HEK293 (cell line): ENCODE measurements around the gene LTB4R.

Source experiments
- CTCF ChIA-PET: fragments of 350-600 bp; formaldehyde crosslinking; extraction: SDS; loops from one replicate; lab custom pipeline; 2021; ENCODE audit warnings: antibody characterized with exemption; lab: Yijun Ruan, JAX
- POLR2A ChIA-PET: fragments of 300-600 bp; formaldehyde crosslinking; extraction: SDS; loops from one replicate; lab custom pipeline; 2020; ENCODE audit warnings: antibody characterized with exemption, inconsistent platforms; lab: Yijun Ruan, JAX
- H3K27ac ChIP-seq: fragments of 200-500 bp; sonication (Bioruptor generic); 2 replicates; pipeline ENCODE4 v1.5.1; 2014; ENCODE audit warnings: low read depth, low read length, control low read depth, inconsistent platforms; ENCODE audit errors: extremely low read depth
- H3K36me3 ChIP-seq, 2 experiments: fragments of 200-500 bp in 1 of 2; sonication (Bioruptor generic) in 1 of 2; 1 replicate in 1 of 2; 2 replicates in 1 of 2; pipeline ENCODE4 v1.5.1; 2014 to 2017; ENCODE audit warnings: inconsistent platforms in 2 of 2, low read length in 2 of 2; ENCODE audit not compliant: control insufficient read depth in 2 of 2, insufficient read depth in 1 of 2
- H3K4me1 ChIP-seq: fragments of 200-500 bp; sonication (Bioruptor generic); 2 replicates; pipeline ENCODE4 v1.5.1; 2014; ENCODE audit warnings: mild to moderate bottlenecking, low read length, inconsistent platforms; ENCODE audit not compliant: control insufficient read depth, insufficient read depth
- H3K4me3 ChIP-seq: 2 replicates; pipeline ENCODE4 v1.5.1; 2011; ENCODE audit warnings: low read depth, mild to moderate bottlenecking, control low read depth, low read length, moderate library complexity
- H3K9me3 ChIP-seq: fragments of 200-500 bp; sonication (Bioruptor generic); 2 replicates; pipeline ENCODE4 v1.5.1; 2014; ENCODE audit warnings: low read depth, low read length, inconsistent platforms; ENCODE audit not compliant: control insufficient read depth, insufficient read depth
- FEZF1 ChIP-seq: fragments of 450-650 bp; formaldehyde crosslinking; IDR thresholded peaks from 2 replicates; pipeline ENCODE4 v1.5.1; 2016; ENCODE audit warnings: missing biosample characterization, missing genetic modification characterization
- KLF8 ChIP-seq: fragments of 450-650 bp; formaldehyde crosslinking; IDR thresholded peaks from 2 replicates; pipeline ENCODE4 v1.5.1; 2016; ENCODE audit warnings: missing biosample characterization, missing genetic modification characterization
- MEIS1 ChIP-seq: sonication (generic); formaldehyde crosslinking; IDR thresholded peaks from 2 replicates; pipeline ENCODE4 v1.8.1; 2022; ENCODE audit warnings: missing genetic modification reagents, mild to moderate bottlenecking, borderline replicate concordance
- OVOL3 ChIP-seq: fragments of 450-650 bp; formaldehyde crosslinking; IDR thresholded peaks from 2 replicates; pipeline ENCODE4 v1.5.1; 2016; ENCODE audit warnings: missing biosample characterization, missing genetic modification characterization
- SP2 ChIP-seq: fragments of 450-650 bp; formaldehyde crosslinking; IDR thresholded peaks from 2 replicates; pipeline ENCODE4 v1.5.1; 2016; ENCODE audit warnings: missing biosample characterization, missing genetic modification characterization
- ZBTB48 ChIP-seq: fragments of 450-650 bp; formaldehyde crosslinking; IDR thresholded peaks from 2 replicates; pipeline ENCODE4 v1.5.1; 2016; ENCODE audit warnings: missing biosample characterization, missing genetic modification characterization
- ZFP37 ChIP-seq: fragments of 450-650 bp; formaldehyde crosslinking; IDR thresholded peaks from 2 replicates; pipeline ENCODE4 v1.5.1; 2016; ENCODE audit warnings: missing biosample characterization, missing genetic modification characterization
- ZNF138 ChIP-seq: fragments of 450-650 bp; formaldehyde crosslinking; IDR thresholded peaks from 2 replicates; pipeline ENCODE4 v1.5.1; 2016; ENCODE audit warnings: missing biosample characterization, missing genetic modification characterization, borderline replicate concordance
- ZNF174 ChIP-seq: fragments of 450-650 bp; formaldehyde crosslinking; IDR thresholded peaks from 2 replicates; pipeline ENCODE4 v1.5.0; 2017; ENCODE audit warnings: missing biosample characterization, mild to moderate bottlenecking, missing genetic modification characterization
- ZNF19 ChIP-seq: fragments of 450-650 bp; formaldehyde crosslinking; IDR thresholded peaks from 2 replicates; pipeline ENCODE4; 2016; ENCODE audit warnings: missing biosample characterization, missing genetic modification characterization, low read depth
- ZNF23 ChIP-seq: fragments of 450-650 bp; formaldehyde crosslinking; IDR thresholded peaks from 2 replicates; pipeline ENCODE4 v1.5.1; 2016; ENCODE audit warnings: missing biosample characterization, missing genetic modification characterization, borderline replicate concordance
- ZNF239 ChIP-seq: fragments of 450-650 bp; formaldehyde crosslinking; IDR thresholded peaks from 2 replicates; pipeline ENCODE4 v1.5.1; 2016; ENCODE audit warnings: missing biosample characterization, missing genetic modification characterization
- ZNF248 ChIP-seq: fragments of 450-650 bp; formaldehyde crosslinking; IDR thresholded peaks from 2 replicates; pipeline ENCODE4 v1.5.1; 2017; ENCODE audit warnings: missing biosample characterization, missing genetic modification characterization
- ZNF341 ChIP-seq: fragments of 450-650 bp; formaldehyde crosslinking; IDR thresholded peaks from 2 replicates; pipeline ENCODE4; 2016; ENCODE audit warnings: low read depth, missing biosample characterization, missing genetic modification characterization
- ZNF549 ChIP-seq: fragments of 450-650 bp; IDR thresholded peaks from 2 replicates; pipeline ENCODE4 v1.5.1; 2018; ENCODE audit warnings: missing biosample characterization, missing genetic modification characterization, mild to moderate bottlenecking, inconsistent platforms, moderate library complexity
- ZNF600 ChIP-seq: fragments of 450-650 bp; formaldehyde crosslinking; IDR thresholded peaks from 2 replicates; pipeline ENCODE4 v1.5.1; 2016; ENCODE audit warnings: missing biosample characterization, missing genetic modification characterization
- ZNF658 ChIP-seq: fragments of 450-650 bp; formaldehyde crosslinking; IDR thresholded peaks from 2 replicates; pipeline ENCODE4; 2016; ENCODE audit warnings: missing biosample characterization, missing genetic modification characterization
- ZNF791 ChIP-seq: fragments of 450-650 bp; formaldehyde crosslinking; IDR thresholded peaks from 2 replicates; pipeline ENCODE4 v1.5.1; 2016; ENCODE audit warnings: missing biosample characterization, missing genetic modification characterization
- TF ChIP-seq, protein P1 (sequence below): fragments of 450-650 bp; formaldehyde crosslinking; IDR thresholded peaks from 2 replicates; pipeline ENCODE4 v1.5.1; 2017; ENCODE audit warnings: missing biosample characterization, missing genetic modification characterization
- TF ChIP-seq, protein P2 (sequence below): fragments of 450-650 bp; formaldehyde crosslinking; IDR thresholded peaks from 2 replicates; pipeline ENCODE4 v1.5.1; 2016; ENCODE audit warnings: missing biosample characterization, missing genetic modification characterization, low read depth
- TF ChIP-seq, protein P3 (sequence below): fragments of 450-650 bp; formaldehyde crosslinking; IDR thresholded peaks from 2 replicates; pipeline ENCODE4 v1.5.1; 2016; ENCODE audit warnings: missing biosample characterization, missing genetic modification characterization
- TF ChIP-seq, protein P4 (sequence below): fragments of 450-650 bp; formaldehyde crosslinking; IDR thresholded peaks from 2 replicates; pipeline ENCODE4 v1.5.1; 2016; ENCODE audit warnings: missing biosample characterization, missing genetic modification characterization
- TF ChIP-seq, protein P5 (sequence below): fragments of 450-650 bp; formaldehyde crosslinking; IDR thresholded peaks from 2 replicates; pipeline ENCODE4 v1.5.1; 2016; ENCODE audit warnings: missing biosample characterization, missing genetic modification characterization

Gene LTB4R

DNA sequence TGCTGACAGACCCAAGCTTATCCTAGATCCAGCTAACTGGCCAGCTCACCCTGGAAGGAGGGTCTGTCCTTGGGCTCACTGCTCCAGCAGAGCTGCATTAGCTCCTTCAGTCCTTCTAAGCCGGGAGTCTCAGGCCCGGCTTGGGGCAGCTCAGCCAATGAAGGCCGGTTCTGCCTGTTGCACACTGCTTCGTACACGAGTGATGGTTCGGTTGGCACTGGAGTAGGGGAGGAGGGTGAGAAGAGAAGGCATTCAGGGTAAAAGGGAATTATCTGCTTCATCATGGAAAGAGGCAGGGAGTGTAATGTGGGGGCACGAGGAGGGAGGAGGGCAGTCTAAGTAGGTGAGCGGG lies 26.5 kb downstream of the LTB4R start:
- no peaks in the 10 kb centered on the region for H3K36me3 ChIP-seq
- POLR2A ChIA-PET, result no interaction called here
- H3K4me3 ChIP-seq, result no peak overlapping the region
- TF ChIP-seq ZNF791 (tag by site-specific recombination) (no peak), FEZF1 (tag by site-specific recombination) (no peak), ZFP37 (tag by site-specific recombination) (no peak), MEIS1 (CRISPR knock-in tag) (no peak), ZNF248 (no peak)
- TF ChIP-seq, protein P1, sequence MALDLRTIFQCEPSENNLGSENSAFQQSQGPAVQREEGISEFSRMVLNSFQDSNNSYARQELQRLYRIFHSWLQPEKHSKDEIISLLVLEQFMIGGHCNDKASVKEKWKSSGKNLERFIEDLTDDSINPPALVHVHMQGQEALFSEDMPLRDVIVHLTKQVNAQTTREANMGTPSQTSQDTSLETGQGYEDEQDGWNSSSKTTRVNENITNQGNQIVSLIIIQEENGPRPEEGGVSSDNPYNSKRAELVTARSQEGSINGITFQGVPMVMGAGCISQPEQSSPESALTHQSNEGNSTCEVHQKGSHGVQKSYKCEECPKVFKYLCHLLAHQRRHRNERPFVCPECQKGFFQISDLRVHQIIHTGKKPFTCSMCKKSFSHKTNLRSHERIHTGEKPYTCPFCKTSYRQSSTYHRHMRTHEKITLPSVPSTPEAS (tag by site-specific recombination), result no peak
- H3K9me3 ChIP-seq, result no peaks in the 10 kb centered on the region
- no peak overlapping the region for H3K27ac ChIP-seq
- CTCF ChIA-PET, result interaction anchor here (0.7 to 16.9 kb wide), 7 partner anchors 10 to 344 kb away, joined by 3 to 468 read pairs (median 3); partner anchors contain the start of genes CBLN3 and KHNYN
- H3K4me1 ChIP-seq, result peaks cover 4% of the 10 kb centered on the region; the same call in 1 of the 2 replicates

DNA sequence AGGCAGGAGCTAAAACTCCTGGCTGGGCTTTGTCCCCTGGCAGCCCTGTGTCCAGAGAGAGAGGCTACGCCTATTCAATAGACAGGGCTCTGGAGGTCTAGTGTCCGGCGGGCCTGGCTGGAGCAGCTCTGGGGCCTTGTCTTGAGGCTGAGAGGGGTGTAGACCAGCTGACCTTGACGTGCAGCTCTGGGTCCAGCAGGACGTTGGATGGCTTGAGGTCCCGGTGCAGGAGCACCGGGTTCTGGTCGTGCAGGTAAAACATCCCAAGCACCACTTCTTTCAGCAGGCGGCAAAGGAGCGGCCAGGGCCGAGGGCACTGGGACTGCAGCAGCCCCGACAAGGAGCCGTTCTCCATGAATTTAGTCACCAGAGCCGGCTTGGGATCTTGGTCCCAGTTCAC lies 27.5 kb downstream of the LTB4R start:
- Histone ChIP-seq H3K27ac (no peak overlapping the region), H3K4me1 (peaks cover 4% of the 10 kb centered on the region; the same call in 1 of the 2 replicates), H3K9me3 (no peaks in the 10 kb centered on the region), H3K4me3 (no peak overlapping the region), H3K36me3 (no peaks in the 10 kb centered on the region)
- CTCF ChIA-PET, result interaction anchor here (0.6 to 16.9 kb wide), 4 partner anchors 9 to 93 kb away, joined by 3 to 468 read pairs (median 4); partner anchors contain the start of genes CBLN3 and KHNYN
- no peak for TF ChIP-seq ZNF138
- no peak for TF ChIP-seq ZNF549
- no peak for TF ChIP-seq ZNF239 (tag by site-specific recombination)
- TF ChIP-seq OVOL3, result no peak
- no peak for TF ChIP-seq ZNF23 (tag by site-specific recombination)
- no peak for TF ChIP-seq ZNF600 (tag by site-specific recombination)
- TF ChIP-seq, protein P2, sequence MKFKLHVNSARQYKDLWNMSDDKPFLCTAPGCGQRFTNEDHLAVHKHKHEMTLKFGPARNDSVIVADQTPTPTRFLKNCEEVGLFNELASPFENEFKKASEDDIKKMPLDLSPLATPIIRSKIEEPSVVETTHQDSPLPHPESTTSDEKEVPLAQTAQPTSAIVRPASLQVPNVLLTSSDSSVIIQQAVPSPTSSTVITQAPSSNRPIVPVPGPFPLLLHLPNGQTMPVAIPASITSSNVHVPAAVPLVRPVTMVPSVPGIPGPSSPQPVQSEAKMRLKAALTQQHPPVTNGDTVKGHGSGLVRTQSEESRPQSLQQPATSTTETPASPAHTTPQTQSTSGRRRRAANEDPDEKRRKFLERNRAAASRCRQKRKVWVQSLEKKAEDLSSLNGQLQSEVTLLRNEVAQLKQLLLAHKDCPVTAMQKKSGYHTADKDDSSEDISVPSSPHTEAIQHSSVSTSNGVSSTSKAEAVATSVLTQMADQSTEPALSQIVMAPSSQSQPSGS (tag by site-specific recombination), result no peak
- TF ChIP-seq, protein P3, sequence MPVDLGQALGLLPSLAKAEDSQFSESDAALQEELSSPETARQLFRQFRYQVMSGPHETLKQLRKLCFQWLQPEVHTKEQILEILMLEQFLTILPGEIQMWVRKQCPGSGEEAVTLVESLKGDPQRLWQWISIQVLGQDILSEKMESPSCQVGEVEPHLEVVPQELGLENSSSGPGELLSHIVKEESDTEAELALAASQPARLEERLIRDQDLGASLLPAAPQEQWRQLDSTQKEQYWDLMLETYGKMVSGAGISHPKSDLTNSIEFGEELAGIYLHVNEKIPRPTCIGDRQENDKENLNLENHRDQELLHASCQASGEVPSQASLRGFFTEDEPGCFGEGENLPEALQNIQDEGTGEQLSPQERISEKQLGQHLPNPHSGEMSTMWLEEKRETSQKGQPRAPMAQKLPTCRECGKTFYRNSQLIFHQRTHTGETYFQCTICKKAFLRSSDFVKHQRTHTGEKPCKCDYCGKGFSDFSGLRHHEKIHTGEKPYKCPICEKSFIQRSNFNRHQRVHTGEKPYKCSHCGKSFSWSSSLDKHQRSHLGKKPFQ (tag by site-specific recombination), result no peak
- TF ChIP-seq ZNF341 (tag by site-specific recombination), result no peak
- no peak for TF ChIP-seq KLF8 (tag by site-specific recombination)
- POLR2A ChIA-PET, result no interaction called here

DNA sequence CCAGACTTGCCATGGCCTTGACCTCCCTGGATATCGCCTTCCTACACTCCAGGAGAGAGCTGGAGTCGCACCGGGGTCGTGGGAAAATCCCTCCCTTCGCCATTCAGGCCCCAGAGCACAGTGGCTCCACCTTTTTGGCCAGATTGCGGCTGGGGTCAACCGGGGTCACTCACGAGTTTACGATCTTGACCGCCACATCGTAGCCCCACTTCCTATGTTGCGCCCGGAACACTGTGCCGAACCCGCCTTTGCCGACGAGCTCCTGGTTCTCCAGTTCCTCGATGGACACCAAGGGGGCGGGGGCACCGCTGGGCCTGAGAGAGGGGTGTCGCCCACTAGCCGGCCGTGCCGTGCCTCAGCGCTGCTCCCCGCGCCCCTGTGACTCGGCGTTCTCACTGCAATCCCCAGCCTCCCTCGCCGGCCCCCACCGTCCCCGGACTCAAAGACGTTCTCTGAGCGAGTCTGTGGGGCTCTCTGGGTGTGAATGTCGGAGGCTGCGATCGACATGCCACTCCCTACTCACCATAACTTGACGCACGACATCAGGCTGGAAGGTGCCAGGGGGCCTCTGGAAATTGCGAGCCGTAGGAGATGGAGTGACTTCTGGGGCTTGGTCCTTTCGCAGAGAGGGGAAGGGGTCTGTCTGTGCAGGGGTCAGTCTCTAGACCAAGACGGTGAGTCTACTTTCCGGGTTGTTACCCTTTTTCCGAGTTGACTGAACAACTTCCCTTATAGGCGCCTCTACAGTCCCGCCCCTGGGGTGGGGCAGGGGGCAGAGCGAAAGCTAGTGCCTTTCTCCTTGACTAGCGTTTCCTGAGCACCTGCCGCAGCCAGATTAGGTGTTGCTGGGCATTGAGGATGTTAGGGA lies 28.2 kb downstream of the LTB4R start, which contains the start of gene RIPK3:
RIPK3 (minus strand) TSS at position 708 of the 868 bp plus-strand sequence; CDS start at position 543, 165 bp downstream.
- Histone ChIP-seq H3K36me3 (no peaks in the 10 kb centered on the region), H3K4me1 (no peaks in the 10 kb centered on the region)
- TF ChIP-seq ZBTB48 (tag by site-specific recombination) (no peak), ZNF19 (no peak), ZNF658 (tag by site-specific recombination) (no peak), MEIS1 (CRISPR knock-in tag) (no peak), SP2 (tag by site-specific recombination) (no peak), ZNF174 (no peak)
- TF ChIP-seq, protein P4, sequence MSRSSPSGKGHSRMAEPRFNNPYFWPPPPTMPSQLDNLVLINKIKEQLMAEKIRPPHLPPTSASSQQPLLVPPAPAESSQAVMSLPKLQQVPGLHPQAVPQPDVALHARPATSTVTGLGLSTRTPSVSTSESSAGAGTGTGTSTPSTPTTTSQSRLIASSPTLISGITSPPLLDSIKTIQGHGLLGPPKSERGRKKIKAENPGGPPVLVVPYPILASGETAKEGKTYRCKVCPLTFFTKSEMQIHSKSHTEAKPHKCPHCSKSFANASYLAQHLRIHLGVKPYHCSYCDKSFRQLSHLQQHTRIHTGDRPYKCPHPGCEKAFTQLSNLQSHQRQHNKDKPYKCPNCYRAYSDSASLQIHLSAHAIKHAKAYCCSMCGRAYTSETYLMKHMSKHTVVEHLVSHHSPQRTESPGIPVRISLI (tag by site-specific recombination), result no peak
- TF ChIP-seq, protein P5, sequence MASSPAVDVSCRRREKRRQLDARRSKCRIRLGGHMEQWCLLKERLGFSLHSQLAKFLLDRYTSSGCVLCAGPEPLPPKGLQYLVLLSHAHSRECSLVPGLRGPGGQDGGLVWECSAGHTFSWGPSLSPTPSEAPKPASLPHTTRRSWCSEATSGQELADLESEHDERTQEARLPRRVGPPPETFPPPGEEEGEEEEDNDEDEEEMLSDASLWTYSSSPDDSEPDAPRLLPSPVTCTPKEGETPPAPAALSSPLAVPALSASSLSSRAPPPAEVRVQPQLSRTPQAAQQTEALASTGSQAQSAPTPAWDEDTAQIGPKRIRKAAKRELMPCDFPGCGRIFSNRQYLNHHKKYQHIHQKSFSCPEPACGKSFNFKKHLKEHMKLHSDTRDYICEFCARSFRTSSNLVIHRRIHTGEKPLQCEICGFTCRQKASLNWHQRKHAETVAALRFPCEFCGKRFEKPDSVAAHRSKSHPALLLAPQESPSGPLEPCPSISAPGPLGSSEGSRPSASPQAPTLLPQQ (tag by site-specific recombination), result no peak
- TF ChIP-seq, all 188 proteins: peak for 0
- ChIA-PET CTCF (interaction anchor here (0.7 to 16.9 kb wide), 6 partner anchors 18 to 97 kb away, joined by 3 to 468 read pairs (median 4); partner anchors contain the start of genes CBLN3 and KHNYN), POLR2A (no interaction called here)
- H3K27ac ChIP-seq, result no peak within 1 kb of the TSS
- H3K4me3 ChIP-seq, result no peak within 1 kb of the TSS
- no peaks in the 10 kb centered on the region for H3K9me3 ChIP-seq
